NOMO-1 treated with DMSO at 0.1 percent for 48 hours (cell line): ENCODE measurements around the gene PPP1R2.
A peak's percentile ranks its signal among the peaks of the same experiment; 100 is the strongest.
"Not testable (repeated sequence)": the region's sequence is repeated elsewhere in the genome, so short reads cannot be mapped to it uniquely, and the experiment has no call there.

Experiments used
- DNase-seq: peaks from one replicate; lab custom pipeline; 2025; ENCODE audit not compliant: unreplicated experiment; lab: John Stamatoyannopoulos, UW

The PPP1R2 gene

DNA sequence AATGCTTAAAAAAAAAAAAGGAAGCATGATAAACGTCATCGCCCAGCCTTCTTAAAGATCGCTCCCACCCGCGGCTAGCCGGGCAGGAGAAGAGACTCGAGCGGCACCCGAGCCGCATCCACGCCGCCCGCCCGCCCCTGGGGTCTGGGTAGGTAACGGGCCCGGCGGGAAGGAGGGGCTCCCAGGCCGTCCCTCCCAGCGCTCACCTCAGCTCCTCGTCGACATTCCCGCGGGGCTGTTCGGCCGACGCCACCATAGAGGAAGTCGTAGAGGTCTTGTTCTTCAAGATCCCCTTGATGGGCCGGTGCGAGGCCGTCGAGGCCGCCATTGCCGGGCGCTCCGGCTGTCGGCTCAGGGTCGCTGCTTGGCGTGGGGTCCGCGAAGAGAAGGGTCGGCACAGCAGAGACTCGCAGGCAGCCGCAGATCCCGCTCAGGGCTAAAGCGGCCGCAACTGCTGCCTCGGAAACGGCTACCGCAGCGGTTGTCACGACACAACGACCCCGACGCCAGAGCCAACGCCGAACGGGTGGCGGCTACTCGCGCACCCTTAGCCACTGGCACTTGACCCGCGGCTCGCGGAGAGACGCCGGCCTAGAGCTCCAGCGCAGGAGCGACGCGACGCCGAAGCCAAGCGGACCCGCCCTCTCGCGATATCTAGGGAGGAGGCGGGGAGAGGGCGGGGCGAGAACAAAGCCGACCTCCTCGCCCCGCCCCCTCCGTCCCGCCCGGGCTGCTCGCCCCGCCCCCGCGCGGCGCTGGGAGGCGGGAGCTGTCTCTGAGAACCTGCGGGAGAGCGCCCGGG, at the start of gene PPP1R2:
TSS of gene PPP1R2 (minus strand) at position 628 of the 802 bp plus-strand sequence. CDS start at position 328, 300 bp downstream.
- DNase-seq = peak; percentile 82

DNA sequence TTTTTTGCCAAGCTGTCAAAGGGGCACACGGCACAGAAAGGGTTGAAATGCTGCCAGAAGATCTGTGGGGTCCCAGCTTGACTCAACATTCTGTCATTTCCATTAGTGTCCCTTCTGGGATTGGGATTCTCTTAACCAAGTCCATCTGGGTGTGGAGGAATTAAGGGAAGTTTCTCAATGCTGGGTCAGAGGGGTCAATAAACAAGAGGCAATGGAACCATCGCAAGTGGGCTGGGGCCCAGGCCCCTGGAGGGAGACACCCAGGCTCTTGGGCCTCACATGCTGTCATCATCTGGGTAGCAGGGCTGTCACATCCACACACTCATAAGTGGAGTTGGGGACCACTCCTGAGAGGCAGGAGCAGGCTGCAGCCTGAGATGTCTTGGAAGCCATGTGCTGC, 48.7 kb upstream of the PPP1R2 start:
- no peak for DNase-seq

DNA sequence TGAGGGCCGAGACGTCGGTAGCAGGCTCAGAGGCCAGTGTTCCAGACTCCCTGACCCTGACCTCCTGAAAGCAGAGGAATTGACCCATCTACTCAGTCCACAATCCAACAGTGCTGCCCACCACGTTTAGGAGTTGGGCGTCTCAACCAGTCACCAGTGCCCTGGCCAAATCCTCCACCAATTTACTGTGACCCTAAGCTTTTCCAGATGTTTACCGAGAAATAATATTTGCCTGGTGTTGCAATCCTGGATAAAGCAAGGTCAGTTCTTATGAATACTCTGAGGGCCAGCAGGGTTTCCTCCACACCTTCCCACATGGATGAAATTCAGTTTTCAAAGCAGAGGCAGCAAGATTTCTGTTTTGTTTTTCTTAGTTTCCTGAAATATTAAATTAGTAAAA, 48.1 kb upstream of the PPP1R2 start:
- DNase-seq = no peak

DNA sequence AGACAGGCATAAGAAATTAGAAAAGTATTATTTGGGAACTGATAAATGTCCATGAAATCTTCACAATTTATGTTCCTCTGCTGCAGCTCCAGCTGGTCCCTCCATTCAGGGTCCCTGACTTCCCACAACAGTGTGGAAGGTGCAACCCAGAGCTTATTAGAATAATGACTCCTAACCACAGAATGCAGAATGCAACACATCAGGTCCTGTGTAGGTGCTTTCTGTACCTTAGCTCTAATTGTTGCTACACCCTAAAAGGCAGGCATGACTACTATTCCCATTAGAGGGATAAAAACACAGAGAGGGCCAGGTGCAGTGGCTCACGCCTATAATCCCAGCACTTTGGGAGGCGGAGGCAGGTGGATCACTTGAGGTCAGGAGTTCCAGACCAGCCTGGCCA, 47.3 kb upstream of the PPP1R2 start:
- DNase-seq = not testable (repeated sequence)

GRCh38 chr3:195589796-195590195, 46.7 kb upstream of the PPP1R2 start:
- not testable (repeated sequence) for DNase-seq

GRCh38 chr3:195587824-195588223, 44.7 kb upstream of the PPP1R2 start:
- no peak for DNase-seq

DNA sequence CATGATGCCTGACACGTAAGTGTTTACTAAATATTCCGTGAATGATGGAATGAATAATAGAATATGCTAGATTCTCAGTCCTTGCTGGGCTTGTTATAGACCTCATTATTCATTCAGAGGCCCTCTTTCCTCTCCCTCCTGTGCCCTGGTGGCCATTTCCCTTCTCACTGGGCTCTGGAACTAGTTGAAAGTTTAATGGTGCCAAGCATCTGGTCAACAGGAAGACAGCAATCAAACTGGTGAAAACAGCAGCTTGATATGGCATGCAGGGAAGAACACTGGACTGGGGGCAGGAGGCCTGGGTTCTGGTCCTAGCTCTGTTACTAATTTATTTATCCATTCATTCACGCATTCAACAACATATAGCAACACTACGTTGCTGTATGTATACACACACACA, 44.3 kb upstream of the PPP1R2 start:
- no peak for DNase-seq

DNA sequence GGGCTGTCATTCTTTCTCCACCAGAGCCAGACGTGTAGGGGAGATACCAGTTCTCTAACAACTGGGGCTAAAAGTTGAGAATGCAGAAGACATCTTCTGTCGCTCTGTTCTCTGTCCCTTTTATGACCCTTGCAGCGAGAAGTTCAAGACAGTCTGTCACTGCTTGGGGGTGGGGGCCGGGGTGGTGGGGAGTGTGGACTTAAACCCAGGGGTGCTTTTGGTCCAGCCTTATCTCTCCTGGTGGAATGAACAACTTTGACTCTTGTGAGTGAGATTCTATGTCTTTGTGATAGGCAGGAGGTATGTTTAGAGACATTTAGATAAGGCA, 41.4 kb upstream of the PPP1R2 start:
- no peak for DNase-seq

DNA sequence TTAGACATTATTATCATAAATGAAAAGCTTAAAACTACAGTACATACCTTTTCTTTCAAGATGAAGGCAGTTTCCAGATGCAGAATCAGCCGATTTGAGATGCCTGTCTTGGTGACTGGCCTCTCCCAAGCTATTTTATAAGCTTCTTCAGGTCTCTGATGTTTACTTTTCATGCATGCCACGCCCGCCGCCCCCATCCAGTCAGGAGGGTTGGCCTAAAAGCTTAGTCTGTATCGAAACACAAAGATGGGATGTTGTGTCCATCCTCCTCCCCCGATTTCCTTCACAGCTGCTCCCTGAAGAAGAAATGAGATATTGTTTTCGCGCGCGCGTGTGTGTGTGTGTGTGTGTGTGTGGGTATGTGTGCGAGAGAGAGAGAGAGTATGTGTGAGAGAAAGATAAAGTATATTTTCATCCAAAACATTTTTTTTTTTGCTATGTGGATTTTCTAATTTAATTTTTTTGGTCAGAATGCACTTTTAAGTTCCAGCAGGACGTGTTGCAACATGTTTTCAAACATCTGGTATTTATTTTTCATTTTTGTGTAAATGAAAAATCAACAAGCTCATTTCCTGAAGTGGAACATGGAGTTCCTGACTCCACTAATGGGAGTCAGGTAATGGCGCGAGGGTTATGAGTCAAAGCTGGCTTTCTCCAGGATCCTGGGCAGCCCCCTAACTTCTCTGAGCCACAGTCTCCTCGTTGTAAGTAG, 40.9 kb upstream of the PPP1R2 start, which contains the start of gene APOD:
TSS of gene APOD (minus strand) at position 110 of the 712 bp plus-strand sequence. CDS start 4,479 bp downstream, outside the sequence.
- DNase-seq = no peak

GRCh38 chr3:195582947-195583346, 39.8 kb upstream of the PPP1R2 start:
- DNase-seq = peak; percentile 18

- no peak for DNase-seq
Observed at GRCh38 chr3:195580744-195581443, 37.8 kb upstream of the PPP1R2 start.

DNA sequence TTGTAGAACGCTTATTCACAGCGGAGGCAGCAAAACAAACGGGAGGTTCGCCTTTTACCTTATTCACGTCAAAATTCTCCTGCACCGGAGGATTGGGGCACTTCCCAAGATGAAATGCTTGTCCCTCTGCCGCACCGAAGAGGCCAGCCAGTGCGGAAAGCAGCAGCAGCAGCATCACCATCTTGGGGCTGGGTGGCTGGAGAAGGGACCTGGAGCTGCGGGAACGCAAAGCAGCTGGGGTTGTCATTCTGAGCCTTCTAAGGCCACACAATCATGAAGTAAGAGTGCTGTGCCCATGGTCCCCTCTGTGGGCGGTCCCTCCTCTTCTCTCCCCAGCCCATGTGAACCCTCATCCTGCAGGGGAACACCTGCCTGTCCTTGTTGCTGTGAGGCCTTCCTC, 36.2 kb upstream of the PPP1R2 start:
- no peak for DNase-seq

DNA sequence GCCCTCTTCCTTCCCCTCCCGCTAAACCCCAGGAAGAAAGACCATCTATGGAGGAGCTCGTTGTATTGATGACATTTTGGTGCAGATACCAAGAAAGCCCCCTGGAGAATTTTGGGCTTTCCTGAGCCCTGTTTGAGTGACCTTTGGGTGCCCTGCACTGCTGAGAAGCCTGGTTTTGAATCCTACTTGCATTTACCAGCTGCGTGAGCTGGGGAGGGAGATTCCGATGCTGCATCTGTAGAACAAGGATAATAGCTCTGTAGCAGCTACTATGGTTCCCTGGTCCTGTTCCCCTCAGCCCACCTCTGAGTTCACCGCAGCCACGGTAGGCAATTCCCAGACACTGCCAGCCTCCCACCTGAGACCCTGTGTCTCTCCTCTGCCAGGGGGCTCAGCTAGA, 35.4 kb upstream of the PPP1R2 start:
- no peak for DNase-seq

DNA sequence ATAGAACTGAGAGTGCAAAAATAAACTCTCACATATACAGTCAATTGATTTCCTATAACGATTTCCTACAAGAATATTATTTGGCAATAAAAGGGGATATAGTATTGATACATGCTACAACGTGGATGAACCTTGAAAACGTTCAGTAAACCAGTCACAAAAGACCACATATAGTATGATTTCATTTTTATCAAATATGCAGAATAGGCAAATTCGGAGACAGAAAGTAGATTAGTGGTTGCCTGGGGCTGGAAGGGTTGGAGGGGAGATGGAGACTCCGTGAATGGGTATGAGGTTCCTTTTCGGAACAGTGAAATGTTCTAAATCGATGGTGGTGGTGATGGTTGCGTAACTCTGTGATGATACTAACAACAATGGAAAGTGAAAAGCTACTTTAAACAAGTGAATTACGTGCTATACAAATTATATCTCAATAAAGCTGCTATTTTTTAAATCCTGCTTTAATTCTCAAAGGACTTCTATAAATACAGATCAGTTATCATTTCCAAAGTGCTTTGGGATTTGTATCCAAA, 34.6 kb upstream of the PPP1R2 start:
- DNase-seq = peak; percentile 24

DNA sequence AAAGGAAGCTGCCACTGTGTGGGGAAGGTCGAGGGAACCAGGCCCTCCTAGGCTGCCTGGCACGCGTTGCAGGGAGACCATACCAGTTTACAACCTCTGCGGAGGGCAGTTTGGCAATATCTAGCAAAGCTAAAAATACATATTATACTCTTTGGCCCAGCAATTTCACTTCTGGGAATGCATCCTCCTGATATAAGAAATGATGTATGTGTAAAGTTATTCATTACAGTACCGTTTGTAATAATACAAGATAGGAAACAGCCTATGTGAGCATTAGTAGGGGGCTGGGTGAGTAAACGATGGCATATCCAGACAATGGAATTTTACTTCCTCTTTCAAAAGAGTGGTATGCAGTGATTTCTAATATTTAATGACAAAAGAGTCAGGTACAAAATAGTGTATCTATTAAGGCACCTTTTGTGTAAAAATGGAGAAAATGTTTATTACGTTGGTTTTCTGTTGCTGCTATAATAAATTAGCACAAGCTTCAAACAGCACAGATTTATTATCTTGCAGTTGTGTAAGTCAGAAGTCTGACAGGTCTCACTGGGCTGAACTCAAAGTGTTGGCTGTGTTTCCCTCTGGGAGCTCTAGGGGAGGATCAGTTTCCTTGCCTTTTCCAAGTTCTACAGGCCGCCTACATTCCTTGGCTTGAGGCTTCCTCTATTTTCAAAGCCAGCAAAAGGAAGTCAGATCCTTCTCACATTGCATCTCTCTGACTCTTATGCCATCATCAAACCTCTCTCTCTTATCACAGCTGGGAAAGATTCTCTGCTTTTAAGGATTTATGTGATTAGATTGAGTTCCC, 31.6 kb upstream of the PPP1R2 start:
- no peak for DNase-seq

- no peak for DNase-seq
Observed at GRCh38 chr3:195573611-195574496, 30.7 kb upstream of the PPP1R2 start.

- no peak for DNase-seq
Observed at GRCh38 chr3:195571361-195571760, 28.2 kb upstream of the PPP1R2 start.

DNA sequence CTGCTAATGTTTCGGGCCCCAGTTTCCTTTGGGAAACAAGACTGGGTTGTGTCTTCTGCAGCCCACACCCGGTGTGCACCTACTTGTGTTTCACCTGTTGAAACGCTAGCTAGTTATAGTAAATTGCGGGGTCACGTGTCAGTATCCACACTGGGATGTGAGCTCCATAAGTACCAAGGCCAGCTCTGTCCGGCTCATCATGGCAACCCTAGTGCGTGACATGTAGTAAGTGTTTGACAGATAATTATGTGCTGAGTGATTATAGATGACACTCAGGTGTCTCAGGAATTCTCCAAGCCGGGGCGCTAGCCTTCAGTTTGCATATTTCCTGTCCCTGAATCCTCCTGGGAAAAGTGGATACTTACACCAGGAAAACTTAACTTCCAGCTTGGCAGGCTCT, 27.8 kb upstream of the PPP1R2 start:
- no peak for DNase-seq

DNA sequence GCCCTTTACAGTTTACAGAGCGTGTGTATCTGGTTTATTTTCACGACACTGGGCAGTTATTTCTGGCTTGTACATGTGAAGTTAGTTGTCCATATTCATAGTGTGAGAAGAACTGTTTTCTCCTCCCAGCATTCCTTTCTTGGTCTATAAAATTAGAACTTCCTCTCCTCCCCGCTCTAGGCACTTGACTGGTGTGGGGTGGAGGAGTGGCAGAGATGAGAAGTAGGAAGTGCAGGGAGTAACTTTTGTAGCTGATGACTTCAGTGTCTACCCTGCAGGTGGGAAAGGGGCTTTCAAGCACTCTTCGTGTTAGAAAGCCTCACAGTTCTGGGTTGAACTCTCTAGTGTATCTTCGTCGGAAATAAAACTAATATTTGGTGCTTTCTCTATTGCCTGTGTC, 27.2 kb upstream of the PPP1R2 start:
- no peak for DNase-seq

DNA sequence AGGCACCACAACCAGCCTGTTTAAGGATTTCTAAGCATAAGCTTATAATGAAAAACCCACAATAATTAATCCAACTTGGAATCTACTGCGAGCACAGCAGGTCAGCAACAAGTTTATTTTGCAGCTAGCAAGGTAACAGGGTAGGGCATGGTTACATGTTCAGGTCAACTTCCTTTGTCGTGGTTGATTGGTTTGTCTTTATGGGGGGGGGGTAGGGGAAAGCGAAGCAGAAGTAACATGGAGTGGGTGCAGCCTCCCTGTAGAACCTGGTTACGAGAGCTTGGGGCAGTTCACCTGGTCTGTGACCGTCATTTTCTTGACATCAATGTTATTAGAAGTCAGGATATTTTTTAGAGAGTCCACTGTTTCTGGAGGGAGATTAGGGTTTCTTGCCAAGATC, 25.5 kb upstream of the PPP1R2 start:
- no peak for DNase-seq
